HCT116 (cell line): ENCODE data around the gene TBC1D25. TPM values are rescaled to one million over a fixed set of nuclear protein-coding genes. Genes with fewer than 3 reads are reported as not detected.

Experiments
- ATAC-seq: fragments of 200-7000 bp; cut with Tn5 transposase; 2 replicates; pipeline ENCODE4 v1.9.1; 2020; ENCODE audit warnings: mild to moderate bottlenecking, moderate library complexity
- BruUV-seq: library from RNA; stranded (reverse); fragments of 400-500 nt; replicated peaks from 2 replicates; lab custom pipeline; 2021; lab: Mats Ljungman, UMichigan
- CTCF ChIA-PET: fragments of 300-600 bp; sonication (Branson Sonifier 250); formaldehyde crosslinking; loops from one replicate; lab custom pipeline; 2021; ENCODE audit warnings: antibody characterized with exemption; lab: Charles Lee
- POLR2A ChIA-PET: fragments of 300-600, 350-600 bp; sonication (Branson Sonifier 250); formaldehyde crosslinking; loops from one replicate; lab custom pipeline; 2021; ENCODE audit warnings: antibody characterized with exemption; lab: Charles Lee
- RAD21 ChIA-PET, 2 experiments: fragments of 300-600 bp; sonication (Branson Sonifier 250); formaldehyde crosslinking; loops; one replicate each; lab custom pipeline; 2023; ENCODE audit warnings: low total read pairs in 2 of 2; ENCODE audit not compliant: uncharacterized antibody in 2 of 2, unreplicated experiment in 2 of 2, low non-redundant PET in 1 of 2; lab: Charles Lee
- DNase-seq: peaks from one replicate; pipeline ENCODE4 v3.0.0-alpha.2; 2010; ENCODE audit warnings: low read depth, low spot score
- H2AFZ ChIP-seq: fragments of 200-600 bp; shearing (Covaris generic), sonication (generic); 2 replicates; pipeline ENCODE4 v1.6.1; 2017; ENCODE audit warnings: low read depth, mixed run types, mixed read lengths, antibody characterized with exemption, low read length; ENCODE audit not compliant: poor library complexity, severe bottlenecking
- H3K27ac ChIP-seq: 2 replicates; pipeline ENCODE4 v1.5.1; 2012; ENCODE audit warnings: low read depth, low read length
- H3K27me3 ChIP-seq: fragments of 200-600 bp; sonication (generic); 2 replicates; pipeline ENCODE4 v1.6.1; 2016; ENCODE audit warnings: mixed run types, low read length, mixed read lengths; ENCODE audit not compliant: insufficient read depth
- H3K36me3 ChIP-seq, 2 experiments: fragments of 200-500 bp in 1 of 2; fragments of 200-600 bp in 1 of 2; sonication (Bioruptor generic) in 1 of 2; sonication (generic) in 1 of 2; 2 replicates each; pipeline versions ENCODE4 v1.5.1 to v1.6.1; 2014 to 2016; ENCODE audit warnings: low read length in 2 of 2, inconsistent platforms in 1 of 2, mixed read lengths in 1 of 2, mixed run types in 1 of 2; ENCODE audit not compliant: insufficient read depth in 2 of 2, control insufficient read depth in 1 of 2
- H3K4me1 ChIP-seq, 2 experiments: fragments of 200-600 bp in 1 of 2; sonication (generic) in 1 of 2; 2 replicates each; pipeline versions ENCODE4 v1.5.1 to v1.6.1; 2012 to 2017; ENCODE audit warnings: low read length in 2 of 2, inconsistent platforms in 1 of 2, mild to moderate bottlenecking in 1 of 2, mixed read lengths in 1 of 2, mixed run types in 1 of 2, moderate library complexity in 1 of 2; ENCODE audit not compliant: insufficient read depth in 2 of 2, control insufficient read depth in 1 of 2
- H3K4me2 ChIP-seq: fragments of 200-600 bp; sonication (generic); 2 replicates; pipeline ENCODE4 v1.6.1; 2017; ENCODE audit warnings: mixed run types, low read length, mixed read lengths
- H3K4me3 ChIP-seq, 2 experiments: fragments of 200-600 bp in 1 of 2; sonication (generic) in 1 of 2; replicated peaks in 1 of 2; 2 replicates each; pipeline ENCODE4 v1.5.1; 2011 to 2016; ENCODE audit warnings: low read length in 2 of 2, control low read depth in 1 of 2, low read depth in 1 of 2, mild to moderate bottlenecking in 1 of 2, mixed read lengths in 1 of 2, mixed run types in 1 of 2
- H3K79me2 ChIP-seq: fragments of 200-600 bp; sonication (generic); 2 replicates; pipeline ENCODE4 v1.6.1; 2017; ENCODE audit warnings: mild to moderate bottlenecking, mixed run types, low read length, moderate library complexity, mixed read lengths; ENCODE audit not compliant: insufficient read depth
- H3K9ac ChIP-seq: fragments of 200-600 bp; sonication (generic); 2 replicates; pipeline ENCODE4 v1.6.1; 2016; ENCODE audit warnings: low read length, mixed read lengths
- H3K9me2 ChIP-seq: fragments of 200-600 bp; sonication (generic), shearing (Covaris generic); 2 replicates; pipeline ENCODE4 v1.6.1; 2017; ENCODE audit warnings: mixed run types, mild to moderate bottlenecking, moderate library complexity; ENCODE audit not compliant: insufficient read depth
- H3K9me3 ChIP-seq, 2 experiments: fragments of 200-500 bp in 1 of 2; fragments of 200-600 bp in 1 of 2; sonication (Bioruptor generic) in 1 of 2; sonication (generic) in 1 of 2; 2 replicates each; pipeline ENCODE4 v1.6.1; 2014 to 2017; ENCODE audit warnings: low read length in 2 of 2, mixed read lengths in 2 of 2, inconsistent platforms in 1 of 2, low read depth in 1 of 2, mild to moderate bottlenecking in 1 of 2, mixed run types in 1 of 2, moderate library complexity in 1 of 2; ENCODE audit not compliant: control insufficient read depth in 1 of 2, insufficient read depth in 1 of 2
- H4K20me1 ChIP-seq: fragments of 200-600 bp; sonication (generic), shearing (Covaris generic); 2 replicates; pipeline ENCODE4 v1.6.1; 2017; ENCODE audit warnings: mixed run types, mild to moderate bottlenecking, moderate library complexity; ENCODE audit not compliant: insufficient read depth
- ELF1 ChIP-seq: IDR thresholded peaks from 2 replicates; pipeline ENCODE4 v1.6.1; 2012; ENCODE audit warnings: low read depth, borderline replicate concordance
- EZH2 ChIP-seq: fragments of 200-600 bp; sonication (generic); IDR thresholded peaks from 2 replicates; pipeline ENCODE4 v1.6.1; 2017; ENCODE audit warnings: antibody characterized with exemption, mixed run types
- EZH2phosphoT487 ChIP-seq: fragments of 200-600 bp; IDR thresholded peaks from 2 replicates; pipeline ENCODE4 v1.6.1; 2018; ENCODE audit warnings: antibody characterized with exemption, borderline replicate concordance
- FOSL1 ChIP-seq: IDR thresholded peaks from 2 replicates; pipeline ENCODE4 v1.6.1; 2012; ENCODE audit warnings: low read depth
- JUND ChIP-seq: IDR thresholded peaks from 2 replicates; pipeline ENCODE4 v1.6.1; 2012
- POLR2AphosphoS5 ChIP-seq: IDR thresholded peaks from 2 replicates; pipeline ENCODE4 v1.6.1; 2011; ENCODE audit warnings: mild to moderate bottlenecking, low read depth, low read length, moderate library complexity
- SIN3A ChIP-seq: IDR thresholded peaks from 2 replicates; pipeline ENCODE4 v1.6.1; 2012; ENCODE audit warnings: low read depth
- SRF ChIP-seq: IDR thresholded peaks from 2 replicates; pipeline ENCODE4 v1.6.1; 2012; ENCODE audit warnings: low read depth
- TCF7L2 ChIP-seq: IDR thresholded peaks from 2 replicates; pipeline ENCODE4 v1.7.0; 2011; ENCODE audit warnings: borderline replicate concordance, inconsistent platforms; ENCODE audit not compliant: insufficient read depth, insufficient read length; ENCODE audit errors: extremely low read depth
- YY1 ChIP-seq: IDR thresholded peaks from 2 replicates; pipeline ENCODE4 v1.6.1; 2011; ENCODE audit warnings: low read length, low read depth, moderate library complexity, mild to moderate bottlenecking; ENCODE audit not compliant: insufficient replicate concordance; ENCODE audit errors: extremely low read depth
- ZFX ChIP-seq: fragments of 450-650 bp; IDR thresholded peaks from 2 replicates; pipeline ENCODE4 v1.6.1; 2017
- intact Hi-C: fragments of 100-400 bp; cut with micrococcal nuclease; formaldehyde crosslinking; loops from 2 replicates; pipeline ENCODE4 v1.10.0; 2022
- total RNA-seq: library from RNA; stranded (reverse); gene quantifications from one replicate; pipeline ENCODE4 v1.2.1, GENCODE V29; 2021; ENCODE audit not compliant: unreplicated experiment
- TF ChIP-seq, protein P1 (sequence below): IDR thresholded peaks from 2 replicates; pipeline ENCODE4 v1.6.1; 2012
- TF ChIP-seq, protein P2 (sequence below): IDR thresholded peaks from 2 replicates; pipeline ENCODE4 v1.6.1; 2011; ENCODE audit warnings: mild to moderate bottlenecking, low read length, moderate library complexity; ENCODE audit not compliant: insufficient replicate concordance; ENCODE audit errors: extremely low read depth
- TF ChIP-seq, protein P3 (sequence below): IDR thresholded peaks from 2 replicates; pipeline ENCODE4 v1.6.1; 2012; ENCODE audit warnings: low read depth

TBC1D25 gene
- total RNA-seq, 1 experiment from 2014 or later = 10.5 TPM

DNA sequence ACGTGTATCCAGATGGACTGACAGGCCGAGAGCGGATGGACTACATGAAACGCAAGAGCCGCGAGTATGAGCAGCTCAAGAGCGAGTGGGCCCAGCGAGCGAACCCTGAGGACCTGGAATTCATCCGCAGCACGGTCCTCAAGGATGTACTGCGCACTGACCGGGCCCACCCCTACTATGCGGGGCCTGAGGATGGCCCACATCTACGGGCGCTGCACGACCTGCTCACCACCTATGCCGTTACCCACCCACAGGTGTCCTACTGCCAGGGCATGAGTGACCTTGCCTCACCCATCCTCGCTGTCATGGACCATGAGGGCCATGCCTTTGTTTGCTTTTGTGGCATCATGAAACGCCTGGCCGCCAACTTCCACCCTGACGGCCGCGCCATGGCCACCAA is 20.1 kb downstream of the TBC1D25 start (continued):
- TF ChIP-seq ELF1 = no peak
- TF ChIP-seq, protein P1, sequence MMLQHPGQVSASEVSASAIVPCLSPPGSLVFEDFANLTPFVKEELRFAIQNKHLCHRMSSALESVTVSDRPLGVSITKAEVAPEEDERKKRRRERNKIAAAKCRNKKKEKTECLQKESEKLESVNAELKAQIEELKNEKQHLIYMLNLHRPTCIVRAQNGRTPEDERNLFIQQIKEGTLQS = no peak
- TF ChIP-seq TCF7L2 = no peak
- no peak for TF ChIP-seq EZH2
- no peak for TF ChIP-seq ZFX
- TF ChIP-seq, protein P2, sequence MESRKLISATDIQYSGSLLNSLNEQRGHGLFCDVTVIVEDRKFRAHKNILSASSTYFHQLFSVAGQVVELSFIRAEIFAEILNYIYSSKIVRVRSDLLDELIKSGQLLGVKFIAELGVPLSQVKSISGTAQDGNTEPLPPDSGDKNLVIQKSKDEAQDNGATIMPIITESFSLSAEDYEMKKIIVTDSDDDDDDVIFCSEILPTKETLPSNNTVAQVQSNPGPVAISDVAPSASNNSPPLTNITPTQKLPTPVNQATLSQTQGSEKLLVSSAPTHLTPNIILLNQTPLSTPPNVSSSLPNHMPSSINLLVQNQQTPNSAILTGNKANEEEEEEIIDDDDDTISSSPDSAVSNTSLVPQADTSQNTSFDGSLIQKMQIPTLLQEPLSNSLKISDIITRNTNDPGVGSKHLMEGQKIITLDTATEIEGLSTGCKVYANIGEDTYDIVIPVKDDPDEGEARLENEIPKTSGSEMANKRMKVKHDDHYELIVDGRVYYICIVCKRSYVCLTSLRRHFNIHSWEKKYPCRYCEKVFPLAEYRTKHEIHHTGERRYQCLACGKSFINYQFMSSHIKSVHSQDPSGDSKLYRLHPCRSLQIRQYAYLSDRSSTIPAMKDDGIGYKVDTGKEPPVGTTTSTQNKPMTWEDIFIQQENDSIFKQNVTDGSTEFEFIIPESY = no peak
- no peak for TF ChIP-seq FOSL1
- no peak for TF ChIP-seq EZH2phosphoT487
- TF ChIP-seq SIN3A = no peak

DNA sequence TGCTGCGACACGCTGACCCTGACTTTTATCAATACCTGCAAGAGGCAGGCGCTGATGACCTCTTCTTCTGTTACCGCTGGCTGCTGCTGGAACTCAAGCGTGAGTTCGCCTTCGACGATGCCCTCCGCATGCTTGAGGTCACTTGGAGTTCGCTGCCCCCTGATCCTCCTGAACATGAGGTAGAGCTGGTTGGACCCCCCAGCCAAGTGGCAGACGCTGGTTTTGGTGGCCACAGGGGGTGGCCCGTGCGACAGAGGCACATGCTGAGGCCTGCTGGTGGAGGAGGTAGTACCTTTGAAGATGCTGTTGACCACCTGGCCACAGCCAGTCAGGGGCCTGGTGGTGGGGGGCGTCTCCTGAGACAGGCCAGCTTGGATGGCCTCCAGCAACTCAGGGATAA is 20.5 kb downstream of the TBC1D25 start:
- Histone ChIP-seq H3K9me2 (no peaks in the 10 kb centered on the region), H3K9me3 (no peaks in the 10 kb centered on the region), H2AFZ (no peak overlapping the region), H3K27ac (no peak overlapping the region), H3K4me3 (no peak overlapping the region), H3K4me2 (no peak overlapping the region), H3K27me3 (no peaks in the 10 kb centered on the region), H3K79me2 (no peaks in the 10 kb centered on the region), H3K36me3 (no peaks in the 10 kb centered on the region), H3K4me1 (peaks cover 0 to 9% of the 10 kb centered on the region in 2 experiments; a peak in 2 of 4 replicates), H3K9ac (no peak overlapping the region), H4K20me1 (no peaks in the 10 kb centered on the region)
- POLR2A ChIA-PET = no interaction called here
- CTCF ChIA-PET = no interaction called here
- ATAC-seq = no peak
- TF ChIP-seq ZFX = no peak
- no peak for TF ChIP-seq JUND
- TF ChIP-seq SRF = no peak
- TF ChIP-seq EZH2 = no peak
- no peak for TF ChIP-seq POLR2AphosphoS5
- TF ChIP-seq YY1 = no peak
- TF ChIP-seq, protein P3, sequence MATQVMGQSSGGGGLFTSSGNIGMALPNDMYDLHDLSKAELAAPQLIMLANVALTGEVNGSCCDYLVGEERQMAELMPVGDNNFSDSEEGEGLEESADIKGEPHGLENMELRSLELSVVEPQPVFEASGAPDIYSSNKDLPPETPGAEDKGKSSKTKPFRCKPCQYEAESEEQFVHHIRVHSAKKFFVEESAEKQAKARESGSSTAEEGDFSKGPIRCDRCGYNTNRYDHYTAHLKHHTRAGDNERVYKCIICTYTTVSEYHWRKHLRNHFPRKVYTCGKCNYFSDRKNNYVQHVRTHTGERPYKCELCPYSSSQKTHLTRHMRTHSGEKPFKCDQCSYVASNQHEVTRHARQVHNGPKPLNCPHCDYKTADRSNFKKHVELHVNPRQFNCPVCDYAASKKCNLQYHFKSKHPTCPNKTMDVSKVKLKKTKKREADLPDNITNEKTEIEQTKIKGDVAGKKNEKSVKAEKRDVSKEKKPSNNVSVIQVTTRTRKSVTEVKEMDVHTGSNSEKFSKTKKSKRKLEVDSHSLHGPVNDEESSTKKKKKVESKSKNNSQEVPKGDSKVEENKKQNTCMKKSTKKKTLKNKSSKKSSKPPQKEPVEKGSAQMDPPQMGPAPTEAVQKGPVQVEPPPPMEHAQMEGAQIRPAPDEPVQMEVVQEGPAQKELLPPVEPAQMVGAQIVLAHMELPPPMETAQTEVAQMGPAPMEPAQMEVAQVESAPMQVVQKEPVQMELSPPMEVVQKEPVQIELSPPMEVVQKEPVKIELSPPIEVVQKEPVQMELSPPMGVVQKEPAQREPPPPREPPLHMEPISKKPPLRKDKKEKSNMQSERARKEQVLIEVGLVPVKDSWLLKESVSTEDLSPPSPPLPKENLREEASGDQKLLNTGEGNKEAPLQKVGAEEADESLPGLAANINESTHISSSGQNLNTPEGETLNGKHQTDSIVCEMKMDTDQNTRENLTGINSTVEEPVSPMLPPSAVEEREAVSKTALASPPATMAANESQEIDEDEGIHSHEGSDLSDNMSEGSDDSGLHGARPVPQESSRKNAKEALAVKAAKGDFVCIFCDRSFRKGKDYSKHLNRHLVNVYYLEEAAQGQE = no peak
- RAD21 ChIA-PET = no interaction called here
- BruUV-seq = no TSS peak
- intact Hi-C loops = no loop called here
- DNase-seq = no peak
